Fibroblast of mammary gland (primary cell): ENCODE results near the gene CDC14A.
"Not testable (repeated sequence)": the region's sequence is repeated elsewhere in the genome, so short reads cannot be mapped to it uniquely, and the experiment has no call there.

Experiments
- DNase-seq: peaks from one replicate; pipeline ENCODE4 v3.0.0-alpha.2; 2010; ENCODE audit warnings: low read depth
- H3K4me3 ChIP-seq: 2 replicates; pipeline ENCODE4 v1.5.1; 2011; ENCODE audit warnings: low read depth, mild to moderate bottlenecking, low read length, moderate library complexity; ENCODE audit not compliant: control insufficient read depth
- CTCF ChIP-seq: conservative IDR thresholded peaks from 2 replicates; pipeline ENCODE4 v1.5.1; 2011; ENCODE audit warnings: low read depth, low read length, inconsistent platforms; ENCODE audit not compliant: control insufficient read depth, insufficient read depth

CDC14A gene

GRCh38 chr1:100321506-100321905, 30.8 kb upstream of the CDC14A start:
- H3K4me3 ChIP-seq, result no peak overlapping the region
- TF ChIP-seq CTCF, result no peak
- DNase-seq, result no peak

- peak; percentile 66 for DNase-seq
- no peak for TF ChIP-seq CTCF
Observed at GRCh38 chr1:100322436-100323211, 29.7 kb upstream of the CDC14A start.

GRCh38 chr1:100323419-100324106, 28.7 kb upstream of the CDC14A start:
- DNase-seq, result peak; percentile 26
- no peak overlapping the region for H3K4me3 ChIP-seq
- TF ChIP-seq CTCF, result no peak

More at GRCh38 chr1:100322436-100323211, 29.7 kb upstream of the CDC14A start:
- H3K4me3 ChIP-seq, result no peak overlapping the region

- no peak for TF ChIP-seq CTCF
- no peak overlapping the region for H3K4me3 ChIP-seq
Observed at GRCh38 chr1:100325415-100326324, 26.6 kb upstream of the CDC14A start.

GRCh38 chr1:100326325-100326670, 26.0 kb upstream of the CDC14A start:
- not testable (repeated sequence) for H3K4me3 ChIP-seq, DNase-seq

More at GRCh38 chr1:100325415-100326324, 26.6 kb upstream of the CDC14A start:
- no peak for DNase-seq

GRCh38 chr1:100328133-100328532, 24.2 kb upstream of the CDC14A start:
- no peak for DNase-seq
- TF ChIP-seq CTCF, result no peak
- H3K4me3 ChIP-seq, result no peak overlapping the region

GRCh38 chr1:100331146-100331545, 21.2 kb upstream of the CDC14A start:
- DNase-seq, result not testable (repeated sequence)

More at GRCh38 chr1:100331146-100331545, 21.2 kb upstream of the CDC14A start:
- H3K4me3 ChIP-seq, result not testable (repeated sequence)
